ENCODE results near the gene NIP7. TPM values are rescaled to one million over a fixed set of nuclear protein-coding genes. Genes with fewer than 3 reads are reported as not detected.

Gene NIP7
- total RNA-seq, 2 donors from 2014 or later: 22.0 to 23.7 TPM

GRCh38 chr16:69382421-69382820, 42.8 kb downstream of the NIP7 start:
- H3K36me3 ChIP-seq: no peaks in the 10 kb centered on the region
- H3K27me3 ChIP-seq: no peaks in the 10 kb centered on the region
- no peaks in the 10 kb centered on the region for H3K9me3 ChIP-seq
- no peak overlapping the region for H3K27ac ChIP-seq
- no peak overlapping the region for H3K9ac ChIP-seq (ENCODE audit: low read depth in 2 of 2, low read length in 2 of 2)
- no peak for TF ChIP-seq CTCF (IDR thresholded peaks at IDR 0.05)
- H3K4me3 ChIP-seq: no peak overlapping the region
- intact Hi-C loops (cut with DNase I): no loop called here
- H3K4me1 ChIP-seq: peaks cover 7% of the 10 kb centered on the region
- no peak for DNase-seq

GRCh38 chr16:69384974-69385373, 45.4 kb downstream of the NIP7 start:
- Histone ChIP-seq H3K27ac (peak overlapping the region; percentile 82), H3K36me3 (no peaks in the 10 kb centered on the region), H3K4me1 (peaks cover 7% of the 10 kb centered on the region), H3K27me3 (no peaks in the 10 kb centered on the region), H3K4me3 (peak overlapping the region; percentile 74), H3K9ac (ENCODE audit: low read depth in 2 of 2, low read length in 2 of 2) (peak overlapping the region; percentile 73 to 90), H3K9me3 (no peaks in the 10 kb centered on the region)
- intact Hi-C loops (cut with DNase I): no loop called here
- no peak for TF ChIP-seq CTCF (IDR thresholded peaks at IDR 0.05)
- no peak for DNase-seq

- intact Hi-C loops (cut with DNase I): no loop called here
- H3K4me1 ChIP-seq: peaks cover 7% of the 10 kb centered on the region
- no peak for TF ChIP-seq CTCF (IDR thresholded peaks at IDR 0.05)
- H3K27me3 ChIP-seq: no peaks in the 10 kb centered on the region
- no peaks in the 10 kb centered on the region for H3K36me3 ChIP-seq
- H3K4me3 ChIP-seq: no peak overlapping the region
- H3K9ac ChIP-seq (ENCODE audit: low read depth in 2 of 2, low read length in 2 of 2): no peak overlapping the region
- no peaks in the 10 kb centered on the region for H3K9me3 ChIP-seq
- no peak overlapping the region for H3K27ac ChIP-seq
- DNase-seq: no peak
These were observed 47.0 kb downstream of the NIP7 start for GRCh38 chr16:69386596-69386995.

Other genes starting within 250 kb of the NIP7 start
- 10 to 100 TPM in 1 of 2 donors, 1 to 10 TPM in 1; 5.1 to 19.9 TPM for gene HAS3, start 234.1 kb upstream of the NIP7 start, total RNA-seq
- gene CHTF8, start 207.2 kb upstream of the NIP7 start, total RNA-seq: 100 to 1,000 TPM in 1 of 2 donors, 10 to 100 TPM in 1; 82.9 to 143 TPM
- 10 to 100 TPM; 19.2 to 32.9 TPM for gene UTP4, start 207.1 kb upstream of the NIP7 start, total RNA-seq
- 10 to 100 TPM; 34.5 to 34.8 TPM for gene SNTB2, start 152.6 kb upstream of the NIP7 start, total RNA-seq
- 10 to 100 TPM; 32.0 to 33.6 TPM for gene VPS4A, start 28.4 kb upstream of the NIP7 start, total RNA-seq
- 10 to 100 TPM; 13.2 to 35.1 TPM for gene PDF, start 9.2 kb upstream of the NIP7 start, total RNA-seq
- gene COG8, start 208 bp upstream of the NIP7 start, total RNA-seq: 10 to 100 TPM; 28.4 to 44.5 TPM
- gene TMED6, start 12.0 kb downstream of the NIP7 start, total RNA-seq: 1 to 10 TPM; 3.6 to 6.0 TPM
- gene TERF2, start 46.2 kb downstream of the NIP7 start, total RNA-seq: 10 to 100 TPM; 31.2 to 38.5 TPM
- gene CYB5B, start 84.8 kb downstream of the NIP7 start, total RNA-seq: 100 to 1,000 TPM; 166 to 220 TPM
- 10 to 100 TPM; 18.4 to 30.2 TPM for gene NFAT5, start 226.2 kb downstream of the NIP7 start, total RNA-seq